H1 (cell line): ENCODE measurements around the gene BBLN. TPM values are rescaled to one million over a fixed set of nuclear protein-coding genes. Genes with fewer than 3 reads are reported as not detected.

ENCODE experiments used
- CTCF ChIA-PET: fragments of 300-600 bp; sonication (Branson Sonifier 250); formaldehyde crosslinking; loops from one replicate; lab custom pipeline; 2021; ENCODE audit not compliant: partially characterized antibody; lab: Charles Lee
- POLR2A ChIA-PET: fragments of 300-600 bp; sonication (Branson Sonifier 250); formaldehyde crosslinking; loops from one replicate; lab custom pipeline; 2021; ENCODE audit warnings: inconsistent platforms; ENCODE audit not compliant: partially characterized antibody; lab: Charles Lee
- DNase-seq, 2 experiments: peaks; one replicate each; pipeline versions ENCODE4 v3.0.0 to v3.0.0-alpha.2; 2010 to 2022; ENCODE audit warnings: low spot score in 2 of 2, low read depth in 1 of 2, mixed read lengths in 1 of 2
- FAIRE-seq: peaks from 2 replicates; lab custom pipeline; 2011; peaks lifted over from hg19 to GRCh38; lab: Jason Lieb, UNC
- H2AFZ ChIP-seq: 2 replicates; pipeline ENCODE4 v1.8.1; 2012; ENCODE audit warnings: low read length, inconsistent platforms
- H2AK5ac ChIP-seq: 2 replicates; pipeline ENCODE4 v1.6.1; 2013; ENCODE audit warnings: low read depth, low read length
- H2BK120ac ChIP-seq: replicated peaks from 2 replicates; pipeline ENCODE3; 2013; ENCODE audit warnings: low read depth, low read length, inconsistent platforms
- H2BK12ac ChIP-seq: 2 replicates; pipeline ENCODE4 v1.6.1; 2013; ENCODE audit warnings: low read depth, low read length
- H2BK15ac ChIP-seq: 2 replicates; pipeline ENCODE4 v1.6.1; 2013; ENCODE audit warnings: low read length
- H2BK20ac ChIP-seq: 2 replicates; pipeline ENCODE4 v1.6.1; 2013; ENCODE audit warnings: low read length
- H2BK5ac ChIP-seq: 2 replicates; pipeline ENCODE4 v1.6.1; 2013; ENCODE audit warnings: low read depth, low read length
- H3K14ac ChIP-seq: 2 replicates; pipeline ENCODE4 v1.6.1; 2013; ENCODE audit warnings: inconsistent platforms; ENCODE audit not compliant: insufficient read length
- H3K18ac ChIP-seq: 2 replicates; pipeline ENCODE4 v1.6.1; 2013; ENCODE audit warnings: low read length; ENCODE audit errors: extremely low read depth
- H3K23ac ChIP-seq: 2 replicates; pipeline ENCODE4 v1.6.1; 2013; ENCODE audit warnings: inconsistent platforms; ENCODE audit not compliant: insufficient read length
- H3K23me2 ChIP-seq: 2 replicates; pipeline ENCODE4 v1.6.1; 2013; ENCODE audit warnings: low read depth, low read length
- H3K27ac ChIP-seq: 2 replicates; pipeline ENCODE4 v1.6.1; 2011; ENCODE audit warnings: low read depth, low read length, inconsistent platforms
- H3K27me3 ChIP-seq, 4 experiments: replicated peaks in 1 of 4; 1 replicate in 1 of 4; 2 replicates in 3 of 4; pipeline versions ENCODE4 v1.6.1 to v1.8.1; 2011 to 2013; ENCODE audit warnings: low read length in 3 of 4, mild to moderate bottlenecking in 3 of 4, inconsistent platforms in 2 of 4, mixed read lengths in 2 of 4, moderate library complexity in 1 of 4; ENCODE audit not compliant: control insufficient read depth in 3 of 4, insufficient read depth in 3 of 4; ENCODE audit errors: extremely low read depth in 1 of 4
- H3K36me3 ChIP-seq, 4 experiments: 2 replicates each; pipeline versions ENCODE4 v1.6.1 to v1.8.1; 2011 to 2013; ENCODE audit warnings: mild to moderate bottlenecking in 4 of 4, low read length in 3 of 4, moderate library complexity in 2 of 4, control low read depth in 1 of 4, inconsistent platforms in 1 of 4; ENCODE audit not compliant: insufficient read depth in 4 of 4, control insufficient read depth in 2 of 4
- H3K4ac ChIP-seq: replicated peaks from 2 replicates; pipeline ENCODE3; 2013; ENCODE audit warnings: low read length, low read depth, mixed read lengths, inconsistent platforms; ENCODE audit not compliant: insufficient read length
- H3K4me1 ChIP-seq, 4 experiments: replicated peaks in 1 of 4; 1 replicate in 1 of 4; 2 replicates in 3 of 4; pipeline versions ENCODE4 v1.6.1 to v1.8.1; 2011 to 2013; ENCODE audit warnings: low read length in 3 of 4, inconsistent platforms in 2 of 4, mixed read lengths in 1 of 4; ENCODE audit not compliant: insufficient read depth in 4 of 4, control insufficient read depth in 3 of 4
- H3K4me2 ChIP-seq, 2 experiments: 2 replicates each; pipeline versions ENCODE4 v1.6.1 to v1.8.1; 2011 to 2013; ENCODE audit warnings: low read depth in 2 of 2, low read length in 2 of 2, control low read depth in 1 of 2, inconsistent platforms in 1 of 2, mild to moderate bottlenecking in 1 of 2; ENCODE audit not compliant: insufficient read depth in 1 of 2
- H3K4me3 ChIP-seq, 4 experiments: fragments of 200-600, 300-600 bp in 1 of 4; sonication (generic), shearing (Covaris generic), sonication (Bioruptor Twin) in 1 of 4; 2 replicates each; pipeline versions ENCODE4 v1.5.1 to v1.8.1; 2011 to 2016; ENCODE audit warnings: low read length in 4 of 4, low read depth in 3 of 4, control low read depth in 2 of 4, inconsistent platforms in 2 of 4, mild to moderate bottlenecking in 2 of 4, mixed read lengths in 1 of 4, moderate library complexity in 1 of 4; ENCODE audit not compliant: insufficient read depth in 2 of 4; ENCODE audit errors: extremely low read depth in 1 of 4
- H3K56ac ChIP-seq: replicated peaks from 2 replicates; pipeline ENCODE3; 2013; ENCODE audit warnings: low read depth, mild to moderate bottlenecking, mixed read lengths, low read length, inconsistent platforms; ENCODE audit not compliant: insufficient read length
- H3K79me1 ChIP-seq: 2 replicates; pipeline ENCODE4 v1.6.1; 2013; ENCODE audit warnings: low read depth, low read length, control low read depth
- H3K79me2 ChIP-seq, 2 experiments: 2 replicates each; pipeline versions ENCODE4 v1.6.1 to v1.8.1; 2012 to 2013; ENCODE audit warnings: low read length in 2 of 2, mild to moderate bottlenecking in 2 of 2, inconsistent platforms in 1 of 2; ENCODE audit not compliant: insufficient read depth in 2 of 2, control insufficient read depth in 1 of 2
- H3K9ac ChIP-seq, 4 experiments: replicated peaks in 1 of 4; 1 replicate in 1 of 4; 2 replicates in 3 of 4; pipeline versions ENCODE4 v1.6.1 to v1.8.1; 2011 to 2013; ENCODE audit warnings: low read depth in 3 of 4, low read length in 3 of 4, control low read depth in 2 of 4, mild to moderate bottlenecking in 2 of 4, moderate library complexity in 2 of 4, inconsistent platforms in 1 of 4; ENCODE audit errors: extremely low read depth in 1 of 4
- H3K9me3 ChIP-seq, 2 experiments: 2 replicates each; pipeline versions ENCODE4 v1.6.1 to v1.8.1; 2012 to 2013; ENCODE audit warnings: mild to moderate bottlenecking in 2 of 2, moderate library complexity in 2 of 2, control low read depth in 1 of 2, inconsistent platforms in 1 of 2, low read depth in 1 of 2, low read length in 1 of 2, mixed read lengths in 1 of 2; ENCODE audit not compliant: insufficient read depth in 2 of 2
- H4K20me1 ChIP-seq, 2 experiments: replicated peaks in 1 of 2; 2 replicates each; pipeline versions ENCODE3 to v1.8.1; 2011 to 2013; ENCODE audit warnings: inconsistent platforms in 2 of 2, low read length in 2 of 2, mild to moderate bottlenecking in 1 of 2; ENCODE audit not compliant: insufficient read depth in 2 of 2, control insufficient read depth in 1 of 2
- H4K5ac ChIP-seq: 2 replicates; pipeline ENCODE4 v1.6.1; 2013; ENCODE audit warnings: low read length, low read depth, mixed read lengths, inconsistent platforms; ENCODE audit not compliant: insufficient read length
- H4K8ac ChIP-seq: 2 replicates; pipeline ENCODE4 v1.8.0; 2013; ENCODE audit warnings: mild to moderate bottlenecking, moderate library complexity, low read length, inconsistent platforms; ENCODE audit not compliant: insufficient read depth; ENCODE audit errors: extremely low read depth
- H4K91ac ChIP-seq: replicated peaks from 2 replicates; pipeline ENCODE3; 2013; ENCODE audit warnings: low read length, mixed read lengths, inconsistent platforms; ENCODE audit not compliant: insufficient read length
- BACH1 ChIP-seq: IDR thresholded peaks from 2 replicates; pipeline ENCODE4 v1.6.1; 2012; ENCODE audit warnings: low read length, improper control_type of control experiment
- CBX5 ChIP-seq: fragments of 300-800, 300-1000 bp; sonication (generic); IDR thresholded peaks from 2 replicates; pipeline ENCODE4 v1.7.1; 2016; ENCODE audit warnings: antibody characterized with exemption, low read length, low read depth
- CBX8 ChIP-seq: fragments of 300-800, 300-1000 bp; sonication (generic); IDR thresholded peaks from 2 replicates; pipeline ENCODE4 v1.7.1; 2016; ENCODE audit warnings: low read depth, low read length, borderline replicate concordance
- CTCF ChIP-seq, 3 experiments: IDR thresholded peaks; 1 replicate in 2 of 3; 2 replicates in 1 of 3; pipeline versions ENCODE4 v1.5.1 to v1.6.1; 2011; ENCODE audit warnings: low read length in 3 of 3, mild to moderate bottlenecking in 3 of 3, inconsistent platforms in 2 of 3, low read depth in 1 of 3, moderate library complexity in 1 of 3; ENCODE audit not compliant: insufficient read depth in 1 of 3; ENCODE audit errors: control extremely low read depth in 1 of 3
- HDAC6 ChIP-seq: IDR thresholded peaks from one replicate; pipeline ENCODE4 v1.7.1; 2012; ENCODE audit warnings: low read depth, mild to moderate bottlenecking, inconsistent platforms, low read length, moderate library complexity
- JUN ChIP-seq: IDR thresholded peaks from 2 replicates; pipeline ENCODE4 v1.6.1; 2011; ENCODE audit warnings: low read depth, mild to moderate bottlenecking, improper control_type of control experiment, low read length
- POLR2AphosphoS5 ChIP-seq: IDR thresholded peaks from 2 replicates; pipeline ENCODE4 v1.6.1; 2011; ENCODE audit warnings: low read depth, low read length
- SP4 ChIP-seq: IDR thresholded peaks from 2 replicates; pipeline ENCODE4 v1.6.1; 2012; ENCODE audit warnings: low read length, inconsistent platforms
- TAF1 ChIP-seq: IDR thresholded peaks from 2 replicates; pipeline ENCODE4 v1.6.1; 2011; ENCODE audit warnings: mild to moderate bottlenecking, low read depth, low read length
- TCF12 ChIP-seq: IDR thresholded peaks from 2 replicates; pipeline ENCODE4 v1.6.1; 2011; ENCODE audit warnings: low read depth, mild to moderate bottlenecking, low read length
- WGBS, 2 experiments: shearing (Covaris generic) in 1 of 2; methylation state at CpG; one replicate each; pipeline versions ENCODE4 v1.1.6 to v1.1.7; 2013 to 2015; ENCODE audit warnings: low lambda C conversion rate in 2 of 2, mixed read lengths in 2 of 2, inconsistent platforms in 1 of 2, low coverage in 1 of 2, missing lambda C conversion rate in 1 of 2; ENCODE audit not compliant: insufficient replicate concordance in 2 of 2, insufficient coverage in 1 of 2, insufficient read length in 1 of 2; ENCODE audit errors: extremely low coverage in 1 of 2, missing lambda C conversion rate in 1 of 2; 5-methylcytosine and 5-hydroxymethylcytosine counted together
- polyA plus RNA-seq, 7 experiments: library from polyadenylated mRNA; depleted of rRNA in 3 of 7; stranded (reverse) in 5 of 7; unstranded in 2 of 7; fragments of >200 nt in 5 of 7; fragments of 200-250 nt in 2 of 7; gene quantifications; 1 replicate in 5 of 7; 2 replicates in 1 of 7; 4 replicates in 1 of 7; pipeline versions ENCODE4 v1.2.1 to v1.2.3, GENCODE V29; 2011 to 2013; ENCODE audit warnings: missing spikeins in 2 of 7, mixed read lengths in 2 of 7
- total RNA-seq: library from RNA; stranded (reverse); fragmentation: NEBNext Ultra II Directional; extraction: Animal tissue kit (Norgen Biotek cat#: 25700); gene quantifications from 2 replicates; pipeline ENCODE4 v1.2.1, GENCODE V29; 2021

Gene BBLN
- total and polyA plus RNA-seq, 2 of the 8 experiments (the other 6 are each of a cell fraction or from before 2014, with no cell fraction given), result 63.1 to 164 TPM

- H3K9me3 ChIP-seq, result peaks cover 0 to 4% of the 10 kb centered on the region in 2 experiments; a peak in 1 of 4 replicates
- ChIA-PET POLR2A (interaction anchor here (0.9 to 3.9 kb wide), 7 partner anchors 8 to 49 kb away, joined by 3 to 21 read pairs (median 5); no protein-coding TSS in a partner anchor), CTCF (interaction anchor here (1.1 to 2.7 kb wide), 4 partner anchors 14 to 51 kb away, joined by 3 to 16 read pairs (median 5); partner anchors contain the start of gene CIZ1)
- no peak overlapping the region for H2AK5ac ChIP-seq
- no peak for TF ChIP-seq SP4
- TF ChIP-seq TAF1, result no peak
- TF ChIP-seq BACH1, result no peak
- TF ChIP-seq CBX5, result no peak
- no peak for TF ChIP-seq CBX8
- no peak for TF ChIP-seq TCF12
- no peak for TF ChIP-seq POLR2AphosphoS5
- no peak for TF ChIP-seq JUN
- no peak for TF ChIP-seq CTCF (IDR thresholded peaks at IDR 0.05; ENCODE audit: control extremely low read depth in 1 of 3, insufficient read depth in 1 of 3, low read depth in 1 of 3, low read length in 3 of 3)
- TF ChIP-seq HDAC6, result no peak
- no peak overlapping the region for H3K56ac ChIP-seq
- H3K79me2 ChIP-seq, result no peaks in the 10 kb centered on the region
- no peak overlapping the region for H3K9ac ChIP-seq
- H3K4me3 ChIP-seq, result no peak overlapping the region
- H2AFZ ChIP-seq, result no peak overlapping the region
- no peak overlapping the region for H4K91ac ChIP-seq
- DNase-seq (no peak), FAIRE-seq (no peak)
- 90% methylated on average over 2 of the region's 2 CpGs; no CpG with 5 or more reads in 1 of the 2 experiments for WGBS, 2 experiments
- H3K23ac ChIP-seq, result no peak overlapping the region
- H3K14ac ChIP-seq, result no peak overlapping the region
- H4K5ac ChIP-seq, result no peak overlapping the region
- no peak overlapping the region for H3K18ac ChIP-seq
- H3K27me3 ChIP-seq, result no peaks in the 10 kb centered on the region
- peaks cover 17 to 38% (median 27%) of the 10 kb centered on the region in 4 experiments for H3K36me3 ChIP-seq
- no peaks in the 10 kb centered on the region for H3K23me2 ChIP-seq
- H3K4ac ChIP-seq, result no peak overlapping the region
- H2BK15ac ChIP-seq, result no peak overlapping the region
- H2BK20ac ChIP-seq, result no peak overlapping the region
- no peak overlapping the region for H2BK120ac ChIP-seq
- H2BK5ac ChIP-seq, result no peak overlapping the region
- H3K4me1 ChIP-seq, result peaks cover 0 to 2% (median 0%) of the 10 kb centered on the region in 4 experiments; a peak in 1 of 7 replicates
- H3K4me2 ChIP-seq, result no peak overlapping the region
- H4K20me1 ChIP-seq, result peaks cover 3 to 9% of the 10 kb centered on the region in 2 experiments
- no peak overlapping the region for H4K8ac ChIP-seq
- H3K79me1 ChIP-seq, result no peaks in the 10 kb centered on the region
- H2BK12ac ChIP-seq, result no peak overlapping the region
- H3K27ac ChIP-seq, result no peak overlapping the region
These were observed 15.7 kb downstream of the BBLN start for GRCh38 chr9:128175726-128176125.
